Measurements from ENCODE around the gene TMEM156.

The TMEM156 gene

DNA sequence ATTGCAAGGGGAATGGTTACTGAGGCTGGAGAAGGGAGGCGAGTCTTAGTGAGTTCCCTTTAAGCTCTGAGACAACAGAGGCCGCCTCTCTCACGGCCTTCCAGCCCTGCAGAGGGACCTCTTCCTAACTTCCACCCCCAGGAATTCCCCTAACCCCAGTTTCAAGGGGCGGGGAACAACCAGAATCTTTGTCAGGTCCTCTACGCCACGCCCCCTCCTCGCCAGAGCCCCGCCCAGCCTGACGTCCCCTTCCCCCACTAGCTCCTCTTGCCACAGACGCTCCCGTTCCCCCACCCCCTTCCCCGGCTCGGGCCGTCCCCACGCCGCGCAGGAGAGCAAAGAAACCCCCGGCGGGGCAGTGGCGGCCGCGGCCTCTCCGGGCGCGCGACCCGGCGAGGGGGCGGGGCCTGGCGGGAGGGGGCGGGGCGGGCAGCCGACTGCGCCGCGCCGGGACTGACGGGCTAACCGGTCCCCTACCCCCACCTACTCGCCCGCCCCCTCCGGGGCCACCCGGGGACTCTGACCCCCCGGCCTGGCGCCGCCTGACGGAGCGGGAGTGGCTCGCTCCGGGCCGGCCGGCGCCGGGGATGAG is 12.3 kb upstream of the TMEM156 start:
- peak overlapping the region; percentile 66 for H3K4me3 ChIP-seq (ENCODE audit: low read length)
- peak; percentile 94 for DNase-seq (ENCODE audit: low read depth)
- TF ChIP-seq CTCF (IDR thresholded peaks at IDR 0.05; ENCODE audit: insufficient read depth, low read depth, low read length, missing control alignments): no peak

DNA sequence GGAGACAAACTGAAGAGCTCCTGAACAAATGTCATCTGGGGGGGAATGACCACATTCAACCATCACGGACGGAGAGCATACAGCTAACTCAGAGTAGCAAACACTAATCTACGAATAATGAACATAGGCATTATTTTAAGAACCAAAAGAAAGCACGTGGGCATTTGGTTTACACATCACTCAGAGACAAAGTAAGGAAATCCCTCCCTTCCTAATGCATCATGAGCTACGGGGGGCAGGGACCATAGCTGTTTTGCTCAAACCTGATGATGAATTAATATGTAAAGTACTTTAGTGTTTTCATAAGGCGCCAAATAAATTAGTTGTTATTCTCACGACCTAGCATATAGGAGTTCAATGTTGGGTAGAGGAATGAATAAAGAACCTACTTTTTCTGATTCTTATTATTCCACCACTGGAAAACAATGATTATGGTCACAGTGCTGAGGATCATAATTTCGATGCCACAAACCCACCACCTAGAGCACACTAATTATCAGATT is 11.7 kb upstream of the TMEM156 start:
- peak; percentile 45 for DNase-seq (ENCODE audit: low read depth)
- TF ChIP-seq CTCF (IDR thresholded peaks at IDR 0.05; ENCODE audit: insufficient read depth, low read depth, low read length, missing control alignments): no peak
- H3K4me3 ChIP-seq (ENCODE audit: low read length): peak overlapping the region; percentile 66

DNA sequence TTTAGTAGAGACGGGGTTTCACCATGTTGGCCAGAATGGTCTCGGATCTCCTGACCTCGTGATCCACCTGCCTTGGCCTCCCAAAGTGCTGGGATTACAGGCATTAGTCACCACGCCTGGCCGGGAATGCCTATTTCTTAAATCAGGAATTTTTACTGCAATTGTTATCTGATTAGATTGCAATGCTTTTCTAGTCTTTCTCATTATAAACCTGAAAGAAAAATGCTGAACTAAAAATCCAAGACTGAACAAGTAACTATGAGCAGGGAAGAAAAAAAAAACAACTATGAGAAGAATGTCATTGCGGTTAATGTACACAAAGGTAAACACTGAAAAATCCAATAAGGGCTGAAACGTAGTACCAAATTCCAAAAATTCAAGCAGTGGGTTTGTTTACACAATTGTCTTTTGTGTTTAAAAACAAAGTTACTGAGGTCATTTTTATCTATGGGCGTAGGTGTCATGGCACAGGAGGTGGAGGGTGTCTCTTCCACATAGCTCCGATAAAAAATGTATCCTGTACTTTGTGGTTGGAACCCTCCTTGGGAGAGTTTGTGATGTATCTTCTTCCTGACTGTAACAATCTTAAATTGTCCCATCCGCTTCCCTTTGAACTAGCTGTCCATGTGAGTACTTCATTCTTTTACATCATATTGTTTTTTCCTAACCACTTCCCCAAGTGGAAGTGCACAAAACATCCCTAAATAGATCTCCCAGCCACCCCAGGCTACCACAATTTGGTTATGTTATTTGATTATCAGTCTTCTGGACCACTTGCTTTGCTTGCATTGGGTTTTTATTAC is 11.1 kb upstream of the TMEM156 start:
- H3K4me3 ChIP-seq (ENCODE audit: low read length): no peak overlapping the region
- DNase-seq (ENCODE audit: low read depth): peak; percentile 53
- TF ChIP-seq CTCF (IDR thresholded peaks at IDR 0.05; ENCODE audit: insufficient read depth, low read depth, low read length, missing control alignments): no peak

GRCh38 chr4:39042366-39042765 is 10.2 kb upstream of the TMEM156 start:
- TF ChIP-seq CTCF (IDR thresholded peaks at IDR 0.05; ENCODE audit: insufficient read depth, low read depth, low read length, missing control alignments): no peak
- no peak overlapping the region for H3K4me3 ChIP-seq (ENCODE audit: low read length)
- no peak for DNase-seq (ENCODE audit: low read depth)

- no peak for TF ChIP-seq CTCF (IDR thresholded peaks at IDR 0.05; ENCODE audit: insufficient read depth, low read depth, low read length, missing control alignments)
- H3K4me3 ChIP-seq (ENCODE audit: low read length): no peak overlapping the region
- no peak for DNase-seq (ENCODE audit: low read depth)
These were observed 6.9 kb upstream of the TMEM156 start for GRCh38 chr4:39039108-39039507.

GRCh38 chr4:39037941-39038340 is 5.7 kb upstream of the TMEM156 start:
- no peak for DNase-seq (ENCODE audit: low read depth)
- TF ChIP-seq CTCF (IDR thresholded peaks at IDR 0.05; ENCODE audit: insufficient read depth, low read depth, low read length, missing control alignments): no peak
- no peak overlapping the region for H3K4me3 ChIP-seq (ENCODE audit: low read length)
